Type B pancreatic cell (in vitro differentiated cells): Measurements from ENCODE around the gene ZNF609. TPM values are rescaled to one million over a fixed set of nuclear protein-coding genes. Genes with fewer than 3 reads are reported as not detected.

Experiments
- DNase-seq: peaks from one replicate; pipeline ENCODE4 v3.0.0; 2021; ENCODE audit warnings: mixed read lengths; ENCODE audit not compliant: unreplicated experiment; ENCODE audit errors: extremely low spot score
- H3K27ac Mint-ChIP-seq: 2 replicates; pipeline ENCODE4 v1.8.0; 2021; ENCODE audit warnings: mild to moderate bottlenecking, mixed read lengths
- H3K27me3 Mint-ChIP-seq: 2 replicates; pipeline ENCODE4 v1.8.0; 2021; ENCODE audit warnings: mixed read lengths
- H3K36me3 Mint-ChIP-seq: 2 replicates; pipeline ENCODE4 v1.8.0; 2021; ENCODE audit warnings: mixed read lengths
- H3K4me1 Mint-ChIP-seq: one replicate; pipeline ENCODE4 v1.8.0; 2021; ENCODE audit warnings: mixed read lengths; ENCODE audit not compliant: unreplicated experiment
- H3K4me3 Mint-ChIP-seq: 2 replicates; pipeline ENCODE4 v1.8.0; 2021; ENCODE audit warnings: mild to moderate bottlenecking, mixed read lengths
- H3K9me3 Mint-ChIP-seq: 2 replicates; pipeline ENCODE4 v1.8.0; 2021; ENCODE audit warnings: mixed read lengths
- CTCF ChIP-seq: fragments of 200-600 bp; sonication (generic); conservative IDR thresholded peaks from 2 replicates; pipeline ENCODE4 v1.5.0; 2021; ENCODE audit warnings: antibody characterized with exemption, mild to moderate bottlenecking
- total RNA-seq: library from RNA; stranded (reverse); gene quantifications from 2 replicates; pipeline ENCODE4 v1.2.1, GENCODE V29; 2021; ENCODE audit warnings: low replicate concordance

Gene ZNF609
- total RNA-seq, 1 donor from 2014 or later: 53.1 TPM

GRCh38 chr15:64695561-64695992 lies 235.2 kb downstream of the ZNF609 start:
- H3K27me3 Mint-ChIP-seq: no peaks in the 10 kb centered on the region
- peaks cover 28% of the 10 kb centered on the region for H3K36me3 Mint-ChIP-seq
- no peak for TF ChIP-seq CTCF
- H3K4me1 Mint-ChIP-seq: peaks cover 62% of the 10 kb centered on the region
- no peak overlapping the region for H3K4me3 Mint-ChIP-seq
- no peaks in the 10 kb centered on the region for H3K9me3 Mint-ChIP-seq
- H3K27ac Mint-ChIP-seq: peak overlapping the region; percentile 10
- no peak for DNase-seq

DNA sequence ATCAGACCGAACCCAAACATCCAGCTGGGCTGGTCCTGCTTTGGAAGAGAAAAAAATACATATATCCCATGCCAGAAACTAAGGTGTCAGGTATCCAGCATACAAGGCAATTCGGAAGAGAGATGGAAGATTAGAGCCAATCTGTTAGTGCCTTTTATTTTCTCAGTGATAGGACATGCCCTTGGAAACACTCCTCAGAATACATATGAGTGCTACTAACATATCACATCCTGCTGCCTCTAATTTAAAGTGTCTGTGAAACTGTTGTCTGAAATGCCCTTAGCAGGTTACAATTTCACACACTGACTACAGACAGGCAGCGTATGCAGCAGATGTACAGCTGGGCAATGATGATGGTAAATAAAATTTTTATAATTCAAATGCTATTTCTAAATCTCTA lies 236.1 kb downstream of the ZNF609 start:
- Mint-ChIP-seq H3K36me3 (peaks cover 25% of the 10 kb centered on the region), H3K27ac (no peak overlapping the region), H3K4me1 (peaks cover 67% of the 10 kb centered on the region), H3K9me3 (no peaks in the 10 kb centered on the region), H3K4me3 (no peak overlapping the region), H3K27me3 (no peaks in the 10 kb centered on the region)
- no peak for DNase-seq
- no peak for TF ChIP-seq CTCF

DNA sequence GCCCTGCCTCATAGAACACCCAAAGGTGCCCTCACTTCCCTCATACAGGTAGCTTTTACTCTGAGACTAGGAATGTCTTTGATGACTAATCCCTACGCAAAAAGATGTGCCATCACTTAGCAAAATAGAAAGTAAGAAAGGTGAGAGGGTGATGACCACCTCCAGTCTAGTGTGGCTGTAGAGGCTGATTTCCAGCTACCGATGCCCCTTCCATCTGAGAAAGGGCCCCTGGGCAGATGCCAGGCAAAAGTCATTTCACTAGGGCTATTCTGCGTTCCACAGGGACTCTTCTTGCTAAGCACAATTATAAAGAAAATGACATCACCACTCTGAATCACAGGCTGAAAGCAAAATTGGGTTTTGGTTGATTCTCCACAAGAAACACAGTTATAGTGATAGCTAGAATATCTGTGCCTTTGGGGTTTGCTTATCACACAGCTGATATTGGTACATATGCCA lies 237.6 kb downstream of the ZNF609 start:
- H3K27ac Mint-ChIP-seq: peak overlapping the region; percentile 74
- TF ChIP-seq CTCF: no peak
- H3K4me1 Mint-ChIP-seq: peaks cover 71% of the 10 kb centered on the region
- peak overlapping the region; percentile 32 for H3K4me3 Mint-ChIP-seq
- H3K9me3 Mint-ChIP-seq: no peaks in the 10 kb centered on the region
- H3K27me3 Mint-ChIP-seq: no peaks in the 10 kb centered on the region
- H3K36me3 Mint-ChIP-seq: peaks cover 27% of the 10 kb centered on the region
- DNase-seq: no peak

DNA sequence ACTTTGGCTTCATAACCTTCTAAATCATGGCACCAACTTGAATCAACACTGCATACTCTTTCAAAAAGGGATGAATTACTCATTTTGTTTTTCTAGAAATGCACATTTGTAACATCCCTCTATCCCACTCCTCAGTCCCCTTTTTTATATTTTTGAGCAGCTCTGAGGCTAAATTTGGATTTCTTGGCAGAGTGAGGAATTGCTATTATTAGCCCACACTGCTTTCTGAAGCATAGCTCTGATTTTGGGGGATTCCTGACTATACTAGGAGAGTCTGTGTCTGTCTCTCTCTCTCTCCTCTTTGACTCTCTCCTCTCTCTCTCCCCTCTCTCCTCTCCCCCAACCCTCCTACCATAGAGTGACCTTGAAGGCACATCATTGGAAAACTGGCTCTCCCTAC lies 238.4 kb downstream of the ZNF609 start:
- Mint-ChIP-seq H3K9me3 (no peaks in the 10 kb centered on the region), H3K4me3 (peak overlapping the region; percentile 87), H3K4me1 (peaks cover 70% of the 10 kb centered on the region), H3K36me3 (peaks cover 21% of the 10 kb centered on the region), H3K27ac (peak overlapping the region; percentile 74), H3K27me3 (no peaks in the 10 kb centered on the region)
- DNase-seq: no peak
- no peak for TF ChIP-seq CTCF

- Mint-ChIP-seq H3K9me3 (no peaks in the 10 kb centered on the region), H3K27ac (peak overlapping the region; percentile 74), H3K4me1 (peaks cover 71% of the 10 kb centered on the region), H3K27me3 (no peaks in the 10 kb centered on the region), H3K36me3 (peaks cover 21% of the 10 kb centered on the region), H3K4me3 (peak overlapping the region; percentile 87)
- peak; percentile 77 for DNase-seq
- TF ChIP-seq CTCF: no peak
Observed at GRCh38 chr15:64699751-64700388, 239.5 kb downstream of the ZNF609 start.
